ENCODE data around the gene HCFC1R1. TPM values are rescaled to one million over a fixed set of nuclear protein-coding genes. Genes with fewer than 3 reads are reported as not detected.
A peak's percentile ranks its signal among the peaks of the same experiment; 100 is the strongest.
"Not testable (repeated sequence)": the region's sequence is repeated elsewhere in the genome, so short reads cannot be mapped to it uniquely, and the experiment has no call there.

Gene HCFC1R1
- total RNA-seq, result 17.7 and 20.4 TPM in 2 replicates

- intact Hi-C loops (cut with micrococcal nuclease), result loop anchor here (1.0 to 5.0 kb wide), 8 partner anchors 20 to 258 kb away; partner anchors contain the start of genes PAQR4, PKMYT1 and ZSCAN10
Measured at GRCh38 chr16:3023669-3024478, at the start of gene HCFC1R1, which contains the start of gene THOC6. HCFC1R1 (minus strand) TSS chr16:3023942; CDS start chr16:3023941, 1 bp downstream. THOC6 (plus strand) TSS chr16:3024035; CDS start chr16:3024327, 292 bp downstream.

GRCh38 chr16:3073448-3073847 is 49.7 kb upstream of the HCFC1R1 start:
- Mint-ChIP-seq H3K4me1 (peaks cover 59% of the 10 kb centered on the region), H3K27ac (peak overlapping the region; percentile 67), H3K36me3 (ENCODE audit: low read depth) (no peaks in the 10 kb centered on the region), H3K4me3 (no peak overlapping the region), H3K9me3 (peaks cover 5% of the 10 kb centered on the region), H3K27me3 (no peaks in the 10 kb centered on the region)
- ChIA-PET CTCF (no interaction called here), POLR2A (no interaction called here)
- DNase-seq (no peak), ATAC-seq (ENCODE audit: low read depth) (no peak)
- no peak for TF ChIP-seq CTCF (IDR thresholded peaks at IDR 0.05)
- intact Hi-C loops (cut with micrococcal nuclease), result no loop called here

More at GRCh38 chr16:3023669-3024478, at the start of gene HCFC1R1, which contains the start of gene THOC6:
- peak within 1 kb of the TSS; percentile 99 for H3K27ac Mint-ChIP-seq
- ChIA-PET POLR2A (interaction anchor here (0.6 to 3.9 kb wide), 9 partner anchors 7 to 250 kb away, joined by 3 to 40 read pairs (median 5); partner anchors contain the start of genes PKMYT1, ZNF213 and ZSCAN10), CTCF (interaction anchor here (1.1 to 2.1 kb wide), 4 partner anchors 8 to 22 kb away, joined by 3 to 8 read pairs (median 6); no protein-coding TSS in a partner anchor)
- H3K36me3 Mint-ChIP-seq (ENCODE audit: low read depth), result peaks cover 21% of the 10 kb centered on the region
- H3K27me3 Mint-ChIP-seq, result peaks cover 1% of the 10 kb centered on the region
- peaks cover 45% of the 10 kb centered on the region for H3K4me1 Mint-ChIP-seq
- peak; percentile 93 for DNase-seq
- peak within 1 kb of the TSS; percentile 92 for H3K4me3 Mint-ChIP-seq
- no peaks in the 10 kb centered on the region for H3K9me3 Mint-ChIP-seq
- ATAC-seq (ENCODE audit: low read depth), result peak; percentile 76
- TF ChIP-seq CTCF (IDR thresholded peaks at IDR 0.05), result no peak

- DNase-seq; POLR2A ChIA-PET; H3K4me3 Mint-ChIP-seq; H3K27me3 Mint-ChIP-seq; H3K36me3 Mint-ChIP-seq (ENCODE audit: low read depth); ATAC-seq (ENCODE audit: low read depth); H3K9me3 Mint-ChIP-seq; intact Hi-C loops (cut with micrococcal nuclease); CTCF ChIA-PET: not testable (repeated sequence)
- H3K27ac Mint-ChIP-seq, result peak overlapping the region; percentile 67
- peaks cover 59% of the 10 kb centered on the region for H3K4me1 Mint-ChIP-seq
Measured at GRCh38 chr16:3072576-3073263, 49.0 kb upstream of the HCFC1R1 start.

- DNase-seq; POLR2A ChIA-PET; H3K27ac Mint-ChIP-seq; CTCF ChIA-PET; H3K27me3 Mint-ChIP-seq; intact Hi-C loops (cut with micrococcal nuclease); H3K9me3 Mint-ChIP-seq; ATAC-seq (ENCODE audit: low read depth); H3K36me3 Mint-ChIP-seq (ENCODE audit: low read depth); H3K4me3 Mint-ChIP-seq: not testable (repeated sequence)
- peaks cover 60% of the 10 kb centered on the region for H3K4me1 Mint-ChIP-seq
Measured at GRCh38 chr16:3072148-3072547, 48.4 kb upstream of the HCFC1R1 start.

- Mint-ChIP-seq H3K4me1 (peaks cover 56% of the 10 kb centered on the region), H3K27ac (no peak overlapping the region), H3K4me3 (no peak overlapping the region), H3K36me3 (ENCODE audit: low read depth) (no peaks in the 10 kb centered on the region), H3K27me3 (no peaks in the 10 kb centered on the region), H3K9me3 (no peaks in the 10 kb centered on the region)
- ChIA-PET CTCF (interaction anchor here (1.0 kb wide), 1 partner anchor 12 kb away, joined by 4 read pairs; no protein-coding TSS in a partner anchor), POLR2A (no interaction called here)
- DNase-seq (no peak), ATAC-seq (ENCODE audit: low read depth) (no peak)
- no peak for TF ChIP-seq CTCF (IDR thresholded peaks at IDR 0.05)
- intact Hi-C loops (cut with micrococcal nuclease), result no loop called here
Measured at GRCh38 chr16:3071655-3072054, 47.9 kb upstream of the HCFC1R1 start.

Measured in activated B cell treated with CpG ODN at 0.5 μM for 24 hours (primary cell).